ENCODE measurements around the gene ZNF488. TPM values are rescaled to one million over a fixed set of nuclear protein-coding genes. Genes with fewer than 3 reads are reported as not detected.

ZNF488 gene
- polyA plus RNA-seq, 2 of the 4 experiments (the other 2 are of a cell fraction) = 4.0 to 8.3 TPM

GRCh38 chr10:47421057-47421952, 37.2 kb upstream of the ZNF488 start:
- ATAC-seq (peak in 1 of 2 experiments; percentile 45; a peak in 2 of 6 replicates), FAIRE-seq (no peak), DNase-seq (ENCODE audit: low read depth in 1 of 2, low spot score in 1 of 2) (no peak)
- CTCF ChIA-PET = interaction anchor here (1.0 to 2.3 kb wide), 3 partner anchors 11 to 67 kb away, joined by 3 to 7 read pairs (median 5); no protein-coding TSS in a partner anchor
- Histone ChIP-seq H3K4me3 (no peak overlapping the region), H3K9me3 (no peaks in the 10 kb centered on the region), H3K4me2 (0 out of 3 replicates have a peak overlapping the region, but pooled peaks have one; percentile 23), H3K27ac (peak overlapping the region in 1 of 2 experiments; percentile 68; a peak in 3 of 6 replicates), H3K4me1 (peaks cover 7% of the 10 kb centered on the region; the same call in 2 of the 3 replicates)
- TF ChIP-seq TP53 (CRISPR knock-in tag; IDR thresholded peaks at IDR 0.05) = no peak
- TF ChIP-seq NR3C1 (IDR thresholded peaks at IDR 0.05) = no peak
- TF ChIP-seq, protein P1, sequence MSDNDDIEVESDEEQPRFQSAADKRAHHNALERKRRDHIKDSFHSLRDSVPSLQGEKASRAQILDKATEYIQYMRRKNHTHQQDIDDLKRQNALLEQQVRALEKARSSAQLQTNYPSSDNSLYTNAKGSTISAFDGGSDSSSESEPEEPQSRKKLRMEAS (IDR thresholded peaks at IDR 0.05) = no peak
- TF ChIP-seq TFCP2L1 (CRISPR knock-in tag; IDR thresholded peaks at IDR 0.05) = no peak
- TF ChIP-seq ZFP36 (IDR thresholded peaks at IDR 0.05; ENCODE audit: borderline replicate concordance, partially characterized antibody) = no peak
- TF ChIP-seq ZNF302 (CRISPR knock-in tag; IDR thresholded peaks at IDR 0.05) = no peak
- TF ChIP-seq, protein P2, sequence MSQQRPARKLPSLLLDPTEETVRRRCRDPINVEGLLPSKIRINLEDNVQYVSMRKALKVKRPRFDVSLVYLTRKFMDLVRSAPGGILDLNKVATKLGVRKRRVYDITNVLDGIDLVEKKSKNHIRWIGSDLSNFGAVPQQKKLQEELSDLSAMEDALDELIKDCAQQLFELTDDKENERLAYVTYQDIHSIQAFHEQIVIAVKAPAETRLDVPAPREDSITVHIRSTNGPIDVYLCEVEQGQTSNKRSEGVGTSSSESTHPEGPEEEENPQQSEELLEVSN (IDR thresholded peaks at IDR 0.05; ENCODE audit: borderline replicate concordance, low read depth) = no peak
- TF ChIP-seq MYC (IDR thresholded peaks at IDR 0.05; ENCODE audit: borderline replicate concordance, low read length) = no peak
- TF ChIP-seq MAFK (IDR thresholded peaks at IDR 0.05; ENCODE audit: partially characterized antibody) = no peak
- TF ChIP-seq ESRRA (IDR thresholded peaks at IDR 0.05; ENCODE audit: borderline replicate concordance, low read length) = no peak
- no peak for TF ChIP-seq ZC3H11A (IDR thresholded peaks at IDR 0.05)
- no peak for TF ChIP-seq CEBPB (IDR thresholded peaks at IDR 0.05)
- no peak for TF ChIP-seq HDAC2 (IDR thresholded peaks at IDR 0.05)
- no peak for TF ChIP-seq RAD21 (conservative IDR thresholded peaks at IDR 0.05 in 1 of 2, IDR thresholded peaks at IDR 0.05 in 1 of 2)
- no peak for TF ChIP-seq CHD4 (IDR thresholded peaks at IDR 0.05; ENCODE audit: borderline replicate concordance)
- POLR2A ChIA-PET = interaction anchor here (0.9 kb wide), 1 partner anchor 14 kb away, joined by 3 read pairs; no protein-coding TSS in a partner anchor
- 66% methylated on average over 7 of the region's 7 CpGs for WGBS (ENCODE audit: missing lambda C conversion rate)

- DNase-seq (ENCODE audit: low read depth in 1 of 2, low spot score in 1 of 2) (no peak), ATAC-seq (peak in 1 of 2 experiments; percentile 36; a peak in 2 of 6 replicates), FAIRE-seq (no peak)
- TF ChIP-seq, protein P3, sequence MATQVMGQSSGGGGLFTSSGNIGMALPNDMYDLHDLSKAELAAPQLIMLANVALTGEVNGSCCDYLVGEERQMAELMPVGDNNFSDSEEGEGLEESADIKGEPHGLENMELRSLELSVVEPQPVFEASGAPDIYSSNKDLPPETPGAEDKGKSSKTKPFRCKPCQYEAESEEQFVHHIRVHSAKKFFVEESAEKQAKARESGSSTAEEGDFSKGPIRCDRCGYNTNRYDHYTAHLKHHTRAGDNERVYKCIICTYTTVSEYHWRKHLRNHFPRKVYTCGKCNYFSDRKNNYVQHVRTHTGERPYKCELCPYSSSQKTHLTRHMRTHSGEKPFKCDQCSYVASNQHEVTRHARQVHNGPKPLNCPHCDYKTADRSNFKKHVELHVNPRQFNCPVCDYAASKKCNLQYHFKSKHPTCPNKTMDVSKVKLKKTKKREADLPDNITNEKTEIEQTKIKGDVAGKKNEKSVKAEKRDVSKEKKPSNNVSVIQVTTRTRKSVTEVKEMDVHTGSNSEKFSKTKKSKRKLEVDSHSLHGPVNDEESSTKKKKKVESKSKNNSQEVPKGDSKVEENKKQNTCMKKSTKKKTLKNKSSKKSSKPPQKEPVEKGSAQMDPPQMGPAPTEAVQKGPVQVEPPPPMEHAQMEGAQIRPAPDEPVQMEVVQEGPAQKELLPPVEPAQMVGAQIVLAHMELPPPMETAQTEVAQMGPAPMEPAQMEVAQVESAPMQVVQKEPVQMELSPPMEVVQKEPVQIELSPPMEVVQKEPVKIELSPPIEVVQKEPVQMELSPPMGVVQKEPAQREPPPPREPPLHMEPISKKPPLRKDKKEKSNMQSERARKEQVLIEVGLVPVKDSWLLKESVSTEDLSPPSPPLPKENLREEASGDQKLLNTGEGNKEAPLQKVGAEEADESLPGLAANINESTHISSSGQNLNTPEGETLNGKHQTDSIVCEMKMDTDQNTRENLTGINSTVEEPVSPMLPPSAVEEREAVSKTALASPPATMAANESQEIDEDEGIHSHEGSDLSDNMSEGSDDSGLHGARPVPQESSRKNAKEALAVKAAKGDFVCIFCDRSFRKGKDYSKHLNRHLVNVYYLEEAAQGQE (IDR thresholded peaks at IDR 0.05) = no peak
- TF ChIP-seq, protein P4, sequence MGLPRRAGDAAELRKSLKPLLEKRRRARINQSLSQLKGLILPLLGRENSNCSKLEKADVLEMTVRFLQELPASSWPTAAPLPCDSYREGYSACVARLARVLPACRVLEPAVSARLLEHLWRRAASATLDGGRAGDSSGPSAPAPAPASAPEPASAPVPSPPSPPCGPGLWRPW (IDR thresholded peaks at IDR 0.05) = no peak
- TF ChIP-seq KDM1A (IDR thresholded peaks at IDR 0.05; ENCODE audit: low read depth) (no peak), JUN (IDR thresholded peaks at IDR 0.05) (no peak)
- H3K4me2 ChIP-seq = no peak overlapping the region
- ChIA-PET POLR2A (no interaction called here), CTCF (no interaction called here)
- 84% methylated on average over 12 of the region's 14 CpGs for WGBS (ENCODE audit: missing lambda C conversion rate)
- no peaks in the 10 kb centered on the region for H3K9me3 ChIP-seq
- peak overlapping the region in 1 of 2 experiments; percentile 68; a peak in 3 of 6 replicates for H3K27ac ChIP-seq
- H3K4me3 ChIP-seq = no peak overlapping the region
- H3K4me1 ChIP-seq = peaks cover 7% of the 10 kb centered on the region; the same call in 2 of the 3 replicates
Observed at GRCh38 chr10:47420305-47421056, 36.4 kb upstream of the ZNF488 start.

Measured in A549 (cell line).